GM18907 (cell line): ENCODE data around the gene RNF217.
"Not testable (repeated sequence)": the region's sequence is repeated elsewhere in the genome, so short reads cannot be mapped to it uniquely, and the experiment has no call there.

Experiments
- ATAC-seq: cut with Tn5 transposase; IDR thresholded peaks from one replicate; pipeline ENCODE4 v1.9.1; 2021; ENCODE audit warnings: mild to moderate bottlenecking, moderate library complexity; ENCODE audit not compliant: unreplicated experiment

Gene RNF217

DNA sequence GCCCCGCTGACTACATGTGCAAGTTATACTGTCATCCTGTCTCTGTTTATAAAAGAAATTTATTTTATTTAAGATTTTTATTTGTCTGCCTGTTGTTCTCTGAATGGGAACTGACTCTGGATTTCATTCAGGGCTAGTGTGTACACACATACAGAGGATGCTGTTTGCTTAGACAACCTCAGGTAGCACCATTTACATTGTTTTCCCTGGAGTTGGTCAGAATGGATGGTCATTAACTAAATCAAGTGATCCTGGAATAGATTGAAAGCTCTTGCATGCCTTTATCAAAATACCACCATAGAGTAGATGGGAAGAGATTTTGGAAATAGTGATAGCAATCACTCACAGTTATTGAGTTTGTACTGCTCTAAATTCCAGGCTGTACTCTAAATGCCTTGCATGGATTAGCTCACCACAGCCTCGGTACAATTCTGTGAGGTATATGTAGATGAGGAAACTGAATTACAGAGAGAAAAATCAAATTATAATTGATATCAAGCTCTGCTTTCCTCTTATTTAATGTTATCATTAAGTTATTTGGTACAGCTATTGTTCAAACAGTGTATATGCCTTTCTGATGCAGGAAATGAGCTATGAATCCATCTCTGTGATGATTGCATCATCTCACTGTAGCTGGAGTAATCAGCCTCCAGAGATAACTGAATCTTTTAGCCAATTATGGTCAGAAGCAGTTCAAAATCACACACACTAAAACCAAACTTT lies 51.9 kb downstream of the RNF217 start:
- ATAC-seq: no peak

DNA sequence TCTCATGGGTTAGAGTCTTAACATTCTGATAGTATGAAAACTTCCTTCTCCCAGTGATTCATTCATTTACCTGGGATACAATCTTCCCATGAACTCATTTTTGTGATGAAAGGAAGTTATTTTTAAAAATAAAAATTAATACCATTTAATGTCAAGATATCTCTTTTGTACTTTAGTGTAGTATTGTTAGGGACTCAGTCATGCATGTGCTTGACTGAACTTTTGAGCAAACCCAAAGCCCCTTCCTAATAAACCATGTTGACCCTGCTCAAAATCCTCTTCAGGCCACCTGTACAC lies 52.4 kb downstream of the RNF217 start:
- ATAC-seq: no peak

- ATAC-seq: no peak
These were observed 52.9 kb downstream of the RNF217 start for GRCh38 chr6:125015152-125015551.

DNA sequence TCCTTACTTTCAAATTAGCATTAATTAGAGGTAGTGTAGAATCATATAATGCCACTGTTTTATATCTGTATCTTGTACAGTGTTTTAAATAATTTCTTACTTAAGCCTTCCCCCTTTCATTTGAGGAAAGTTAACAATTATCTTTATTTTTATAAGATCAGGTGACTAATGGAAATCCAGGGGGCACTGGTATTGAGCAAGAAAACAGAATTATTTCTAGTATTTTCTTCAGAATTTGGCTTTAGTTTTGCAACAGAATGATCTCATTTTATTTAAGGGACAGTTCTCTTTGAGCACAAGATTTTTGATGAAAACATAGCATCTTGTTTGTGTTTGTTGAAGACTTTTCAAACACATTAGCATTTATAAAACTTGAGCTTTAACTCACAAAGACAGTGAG lies 55.9 kb downstream of the RNF217 start:
- no peak for ATAC-seq

DNA sequence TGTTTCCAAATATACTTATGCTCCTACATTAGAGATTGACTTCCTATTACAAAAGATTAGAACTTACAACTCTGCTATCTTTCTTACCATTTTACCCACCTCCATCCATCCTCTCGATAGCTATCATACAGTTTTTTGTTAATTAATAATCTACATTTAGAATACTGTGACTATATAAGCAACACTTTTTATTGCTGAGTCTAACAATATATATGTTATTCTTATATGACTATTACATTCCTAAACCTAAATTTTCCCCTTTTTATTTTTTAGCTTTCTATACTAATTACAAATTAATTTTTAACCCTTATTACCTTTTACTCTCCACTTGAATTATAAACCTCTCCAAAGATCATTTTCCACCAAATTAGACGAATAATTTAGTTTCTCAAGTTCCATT lies 57.0 kb downstream of the RNF217 start:
- no peak for ATAC-seq

- ATAC-seq: no peak
These were observed 57.7 kb downstream of the RNF217 start for GRCh38 chr6:125019918-125020317.

GRCh38 chr6:125020385-125020784 lies 58.1 kb downstream of the RNF217 start:
- ATAC-seq: no peak

DNA sequence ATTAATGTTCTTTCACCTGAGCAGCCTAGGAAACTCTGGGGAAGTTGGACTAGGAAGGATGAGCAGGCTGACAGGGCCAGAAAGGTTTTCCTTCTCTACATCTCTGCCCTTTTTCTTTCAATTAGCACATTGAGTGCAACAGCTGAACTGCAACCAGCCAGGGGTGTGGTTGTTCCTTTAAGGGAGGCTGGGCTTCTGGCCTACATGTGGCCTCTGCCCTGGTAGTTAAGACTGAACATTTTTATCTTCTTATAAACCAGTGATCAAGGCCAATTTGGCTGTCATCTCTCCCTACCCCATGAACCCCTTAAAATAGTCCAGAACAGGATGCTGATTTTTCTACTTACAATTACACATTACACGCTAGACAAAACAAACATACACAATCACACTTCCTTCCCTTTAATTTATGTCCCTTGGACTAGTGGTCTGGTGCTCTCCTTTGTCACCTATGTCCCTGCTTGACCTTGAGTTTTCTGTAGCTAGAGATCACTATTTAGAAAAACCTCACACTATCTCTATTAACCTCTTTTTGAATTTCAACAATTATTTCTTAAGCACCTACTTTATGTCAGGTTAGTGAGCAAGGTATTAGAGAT lies 60.3 kb downstream of the RNF217 start:
- ATAC-seq: no peak

- no peak for ATAC-seq
These were observed 63.1 kb downstream of the RNF217 start for GRCh38 chr6:125025164-125025854.

GRCh38 chr6:125027287-125027686 lies 65.0 kb downstream of the RNF217 start:
- no peak for ATAC-seq

- ATAC-seq: no peak
These were observed 68.7 kb downstream of the RNF217 start for GRCh38 chr6:125030969-125031368.

GRCh38 chr6:125031385-125031784 lies 69.1 kb downstream of the RNF217 start:
- ATAC-seq: no peak

DNA sequence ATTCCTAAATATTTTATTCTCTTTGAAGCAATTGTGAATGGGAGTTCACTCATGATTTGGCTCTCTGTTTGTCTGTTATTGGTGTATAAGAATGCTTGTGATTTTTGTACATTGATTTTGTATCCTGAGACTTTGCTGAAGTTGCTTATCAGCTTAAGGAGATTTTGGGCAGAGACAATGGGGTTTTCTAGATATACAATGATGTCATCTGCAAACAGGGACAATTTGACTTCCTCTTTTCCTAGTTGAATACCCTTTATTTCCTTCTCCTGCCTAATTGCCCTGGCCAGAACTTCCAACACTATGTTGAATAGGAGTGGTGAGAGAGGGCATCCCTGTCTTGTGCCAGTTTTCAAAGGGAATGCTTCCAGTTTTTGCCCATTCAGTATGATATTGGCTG lies 72.7 kb downstream of the RNF217 start:
- ATAC-seq: not testable (repeated sequence)

GRCh38 chr6:125036486-125036885 lies 74.2 kb downstream of the RNF217 start:
- ATAC-seq: not testable (repeated sequence)

DNA sequence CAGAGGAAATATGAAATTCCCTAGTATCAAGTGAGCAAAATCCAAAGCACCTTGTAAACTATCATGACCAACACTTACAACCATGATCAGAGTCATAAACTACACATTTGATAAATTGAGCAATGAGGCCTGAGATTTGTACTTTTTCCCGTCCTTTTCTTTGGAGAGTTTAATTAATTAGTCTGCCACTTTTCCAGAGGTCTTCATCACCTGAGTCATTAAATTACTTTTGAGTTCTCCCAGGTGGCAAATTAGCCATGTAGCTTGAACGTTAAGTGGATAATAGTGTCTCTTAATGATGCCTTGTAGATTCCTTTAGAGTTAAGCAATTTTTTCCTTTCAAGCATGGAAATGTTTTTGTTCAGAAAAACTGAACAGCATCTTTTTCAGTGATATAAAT lies 75.6 kb downstream of the RNF217 start:
- ATAC-seq: no peak

GRCh38 chr6:125038925-125039324 lies 76.7 kb downstream of the RNF217 start:
- ATAC-seq: no peak

GRCh38 chr6:125041740-125042459 lies 79.7 kb downstream of the RNF217 start:
- no peak for ATAC-seq

- ATAC-seq: no peak
These were observed 81.8 kb downstream of the RNF217 start for GRCh38 chr6:125044066-125044465.

GRCh38 chr6:125044667-125045066 lies 82.4 kb downstream of the RNF217 start:
- no peak for ATAC-seq

- ATAC-seq: no peak
These were observed 84.1 kb downstream of the RNF217 start for GRCh38 chr6:125046107-125046925.

DNA sequence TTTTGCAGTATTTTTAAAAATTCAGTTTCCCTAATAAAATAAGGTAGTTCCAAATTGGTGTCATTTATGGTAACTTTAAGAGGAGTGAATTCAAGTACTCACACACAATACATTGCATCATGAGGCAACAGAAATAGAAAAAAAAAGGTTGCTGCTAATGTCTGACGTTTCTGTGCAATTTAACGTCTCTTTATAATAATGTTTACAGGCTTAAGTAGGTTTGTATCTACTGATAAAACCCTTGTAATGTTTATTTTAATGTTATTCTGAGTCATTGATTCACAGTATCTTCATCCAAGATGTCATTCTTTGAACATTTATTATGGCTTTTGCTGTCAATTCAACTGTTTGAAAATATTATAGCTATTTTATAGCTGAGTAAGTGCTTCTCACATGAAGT lies 86.0 kb downstream of the RNF217 start:
- ATAC-seq: no peak
